Endodermal cell (in vitro differentiated cells): Measurements from ENCODE around the gene RASEF. TPM values are rescaled to one million over a fixed set of nuclear protein-coding genes. Genes with fewer than 3 reads are reported as not detected.

Source experiments
- DNase-seq: peaks from one replicate; pipeline ENCODE4 v3.0.0-alpha.2; 2017
- H3K27ac ChIP-seq: 2 replicates; pipeline ENCODE4 v1.5.1; 2013; ENCODE audit warnings: mild to moderate bottlenecking, low read depth, low read length, moderate library complexity
- H3K27me3 ChIP-seq: 2 replicates; pipeline ENCODE4 v1.6.1; 2013; ENCODE audit warnings: mild to moderate bottlenecking, low read length, moderate library complexity; ENCODE audit not compliant: insufficient read depth, control insufficient read depth, poor library complexity, severe bottlenecking
- H3K36me3 ChIP-seq: 2 replicates; pipeline ENCODE4 v1.7.0; 2013; ENCODE audit warnings: mild to moderate bottlenecking, low read length, moderate library complexity; ENCODE audit not compliant: control insufficient read depth, insufficient read depth
- H3K4me1 ChIP-seq: one replicate; pipeline ENCODE4 v1.7.0; 2013; ENCODE audit warnings: low read length; ENCODE audit not compliant: control insufficient read depth, insufficient read depth
- H3K4me3 ChIP-seq: 2 replicates; pipeline ENCODE4 v1.5.1; 2013; ENCODE audit warnings: mild to moderate bottlenecking, low read length, moderate library complexity
- H3K9ac ChIP-seq: 2 replicates; pipeline ENCODE4 v1.6.1; 2013; ENCODE audit warnings: mild to moderate bottlenecking, low read length, moderate library complexity; ENCODE audit not compliant: poor library complexity, severe bottlenecking; ENCODE audit errors: extremely low read depth
- H3K9me3 ChIP-seq: 2 replicates; pipeline ENCODE4 v1.6.1; 2013; ENCODE audit warnings: mild to moderate bottlenecking, low read length, moderate library complexity; ENCODE audit not compliant: control insufficient read depth
- H3K27ac Mint-ChIP-seq: 2 replicates; pipeline ENCODE4 v1.8.0; 2020; ENCODE audit warnings: mixed read lengths
- H3K27me3 Mint-ChIP-seq: 2 replicates; pipeline ENCODE4 v1.8.0; 2021; ENCODE audit warnings: mild to moderate bottlenecking, mixed read lengths; ENCODE audit not compliant: insufficient read depth
- H3K36me3 Mint-ChIP-seq: 2 replicates; pipeline ENCODE4 v1.8.0; 2020; ENCODE audit warnings: low read depth, mixed read lengths
- H3K4me1 Mint-ChIP-seq: 2 replicates; pipeline ENCODE4 v1.8.0; 2020; ENCODE audit warnings: mixed read lengths
- H3K4me3 Mint-ChIP-seq: 2 replicates; pipeline ENCODE4 v1.8.0; 2020; ENCODE audit warnings: mild to moderate bottlenecking, moderate library complexity, mixed read lengths
- H3K9me3 Mint-ChIP-seq: 2 replicates; pipeline ENCODE4 v1.8.0; 2020; ENCODE audit warnings: mild to moderate bottlenecking, mixed read lengths
- WGBS, 2 experiments: methylation state at CpG; one replicate each; pipeline versions ENCODE4 v1.1.5 to v1.1.7; 2013; ENCODE audit warnings: missing lambda C conversion rate in 2 of 2, mixed read lengths in 1 of 2; ENCODE audit not compliant: insufficient coverage in 1 of 2, insufficient read length in 1 of 2; 5-methylcytosine and 5-hydroxymethylcytosine counted together
- total RNA-seq, 2 donors: library from RNA; stranded (reverse); fragmentation: NEBNext Ultra II Directional in 1 of 2; extraction: Animal tissue kit (Norgen Biotek cat#: 25700) in 1 of 2; gene quantifications; 2 replicates in 1 of 2; 3 replicates in 1 of 2; pipeline ENCODE4 v1.2.1, GENCODE V29; 2021
- TF ChIP-seq, protein P1 (sequence below): fragments of 200-600 bp; sonication (generic); conservative IDR thresholded peaks from 2 replicates; pipeline ENCODE4 v1.5.0; 2021; ENCODE audit warnings: antibody characterized with exemption, mild to moderate bottlenecking

RASEF gene
- total RNA-seq, 2 donors from 2014 or later = 1.1 to 1.7 TPM

DNA sequence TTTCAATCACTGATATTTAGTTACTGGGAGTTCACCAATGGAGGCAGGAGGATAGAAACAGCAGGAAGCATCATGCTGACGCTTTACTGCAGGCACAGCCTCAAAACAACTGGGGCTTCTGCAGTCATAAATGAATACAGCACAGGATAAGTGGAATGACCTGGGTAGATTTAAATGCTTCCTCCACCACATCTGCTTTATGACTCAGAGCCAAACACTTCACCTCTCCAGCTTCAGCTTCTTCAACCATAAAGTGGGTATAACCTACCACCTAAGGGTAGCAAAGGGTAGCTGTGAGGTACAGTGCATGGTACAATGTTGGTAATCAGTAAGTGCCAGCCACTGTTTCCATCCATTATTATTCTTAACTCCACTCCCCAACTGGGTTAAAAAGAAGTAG is 28.4 kb downstream of the RASEF start:
- no peak for DNase-seq
- Mint-ChIP-seq H3K9me3 (no peaks in the 10 kb centered on the region), H3K4me3 (no peak overlapping the region), H3K27ac (no peak overlapping the region), H3K36me3 (no peaks in the 10 kb centered on the region), H3K4me1 (no peaks in the 10 kb centered on the region), H3K27me3 (no peaks in the 10 kb centered on the region)
- no peak overlapping the region for H3K4me3 ChIP-seq
- H3K4me1 ChIP-seq = no peaks in the 10 kb centered on the region
- TF ChIP-seq, protein P1, sequence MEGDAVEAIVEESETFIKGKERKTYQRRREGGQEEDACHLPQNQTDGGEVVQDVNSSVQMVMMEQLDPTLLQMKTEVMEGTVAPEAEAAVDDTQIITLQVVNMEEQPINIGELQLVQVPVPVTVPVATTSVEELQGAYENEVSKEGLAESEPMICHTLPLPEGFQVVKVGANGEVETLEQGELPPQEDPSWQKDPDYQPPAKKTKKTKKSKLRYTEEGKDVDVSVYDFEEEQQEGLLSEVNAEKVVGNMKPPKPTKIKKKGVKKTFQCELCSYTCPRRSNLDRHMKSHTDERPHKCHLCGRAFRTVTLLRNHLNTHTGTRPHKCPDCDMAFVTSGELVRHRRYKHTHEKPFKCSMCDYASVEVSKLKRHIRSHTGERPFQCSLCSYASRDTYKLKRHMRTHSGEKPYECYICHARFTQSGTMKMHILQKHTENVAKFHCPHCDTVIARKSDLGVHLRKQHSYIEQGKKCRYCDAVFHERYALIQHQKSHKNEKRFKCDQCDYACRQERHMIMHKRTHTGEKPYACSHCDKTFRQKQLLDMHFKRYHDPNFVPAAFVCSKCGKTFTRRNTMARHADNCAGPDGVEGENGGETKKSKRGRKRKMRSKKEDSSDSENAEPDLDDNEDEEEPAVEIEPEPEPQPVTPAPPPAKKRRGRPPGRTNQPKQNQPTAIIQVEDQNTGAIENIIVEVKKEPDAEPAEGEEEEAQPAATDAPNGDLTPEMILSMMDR = no peak
- no peaks in the 10 kb centered on the region for H3K36me3 ChIP-seq
- no peak overlapping the region for H3K27ac ChIP-seq
- H3K27me3 ChIP-seq = no peaks in the 10 kb centered on the region
- H3K9me3 ChIP-seq = no peaks in the 10 kb centered on the region
- H3K9ac ChIP-seq = no peak overlapping the region
- 75% methylated on average over 1 of the region's 1 CpG; no CpG with 5 or more reads in 1 of the 2 experiments for WGBS, 2 experiments

DNA sequence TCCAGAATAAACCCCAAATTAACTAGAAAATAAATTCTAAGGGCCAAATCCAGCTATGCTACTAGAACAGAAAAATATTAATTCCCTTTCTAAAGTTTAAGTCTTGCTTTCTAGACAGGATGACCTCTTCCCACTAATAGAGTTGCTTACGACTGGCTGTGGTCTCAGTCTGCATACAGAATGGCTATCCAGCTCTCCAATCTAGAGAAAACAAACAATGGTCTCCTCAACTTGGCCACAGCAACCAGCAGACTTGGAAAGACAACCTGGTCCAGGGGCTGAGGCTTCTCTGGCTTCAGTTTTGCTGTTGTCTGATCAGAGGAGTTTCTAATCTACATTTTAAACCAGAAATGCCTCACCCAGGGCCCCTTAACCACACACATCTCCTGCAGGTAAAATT is 28.9 kb downstream of the RASEF start:
- TF ChIP-seq, protein P1 = no peak
- no peak overlapping the region for H3K27ac Mint-ChIP-seq

DNA sequence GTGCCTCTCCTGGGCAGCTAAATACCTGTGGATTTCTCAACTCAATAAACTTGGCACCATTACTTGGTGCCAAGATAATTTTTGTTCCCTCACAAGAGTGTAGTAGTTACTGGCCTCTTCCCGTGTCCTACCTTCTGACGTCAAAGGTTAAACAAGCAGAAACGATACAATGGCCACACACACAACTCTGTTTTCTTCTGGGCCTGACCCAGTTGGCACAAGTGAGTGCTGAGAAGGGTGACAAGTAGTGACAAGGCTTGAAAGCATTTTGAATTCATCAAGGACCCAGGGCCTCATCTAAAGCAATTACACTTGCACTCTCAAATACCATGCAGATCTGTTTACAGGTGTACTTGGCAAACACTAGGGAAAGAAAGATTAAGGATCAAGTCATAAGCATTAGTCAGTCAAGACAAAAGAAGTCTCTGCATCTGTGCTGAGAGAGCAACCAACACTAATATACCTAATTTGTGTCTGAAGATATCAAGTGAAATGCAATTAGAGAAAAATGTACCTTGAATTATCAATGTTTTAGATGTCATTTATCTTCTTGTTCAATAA is 30.8 kb downstream of the RASEF start:
- no peak overlapping the region for H3K27ac Mint-ChIP-seq
- no peaks in the 10 kb centered on the region for H3K27me3 Mint-ChIP-seq
- H3K9me3 Mint-ChIP-seq = no peaks in the 10 kb centered on the region
- TF ChIP-seq, protein P1 = no peak
- H3K36me3 ChIP-seq = no peaks in the 10 kb centered on the region
- 96 to 100% methylated on average over 2 to 3 of the region's 3 CpGs for WGBS, 2 experiments
- no peak overlapping the region for H3K4me3 ChIP-seq
- H3K4me1 Mint-ChIP-seq = no peaks in the 10 kb centered on the region
- no peaks in the 10 kb centered on the region for H3K27me3 ChIP-seq
- no peak overlapping the region for H3K27ac ChIP-seq
- H3K4me3 Mint-ChIP-seq = no peak overlapping the region
- no peak overlapping the region for H3K9ac ChIP-seq
- no peaks in the 10 kb centered on the region for H3K9me3 ChIP-seq
- no peak for DNase-seq
- no peaks in the 10 kb centered on the region for H3K36me3 Mint-ChIP-seq
- no peaks in the 10 kb centered on the region for H3K4me1 ChIP-seq

More for the DNA sequence above, 28.9 kb downstream of the RASEF start:
- no peaks in the 10 kb centered on the region for H3K4me1 Mint-ChIP-seq
- Histone ChIP-seq H3K9ac (no peak overlapping the region), H3K36me3 (no peaks in the 10 kb centered on the region), H3K27me3 (no peaks in the 10 kb centered on the region), H3K9me3 (no peaks in the 10 kb centered on the region), H3K4me1 (no peaks in the 10 kb centered on the region), H3K27ac (no peak overlapping the region), H3K4me3 (no peak overlapping the region)
- no peaks in the 10 kb centered on the region for H3K36me3 Mint-ChIP-seq
- no peak for DNase-seq
- 85 to 100% methylated on average over 1 of the region's 1 CpG for WGBS, 2 experiments
- no peaks in the 10 kb centered on the region for H3K9me3 Mint-ChIP-seq
- no peak overlapping the region for H3K4me3 Mint-ChIP-seq
- no peaks in the 10 kb centered on the region for H3K27me3 Mint-ChIP-seq
